Measurements from ENCODE around the gene NUS1.

GRCh38 chr6:117668736-117669135, 6.5 kb upstream of the NUS1 start:
- no peak for TF ChIP-seq CTCF (IDR thresholded peaks at IDR 0.05)
- no peak for TF ChIP-seq POLR2A (IDR thresholded peaks at IDR 0.05)
